DMS114 treated with DMSO at 0.1 percent for 48 hours (cell line): ENCODE measurements around the gene C6.
"Not testable (repeated sequence)": the region's sequence is repeated elsewhere in the genome, so short reads cannot be mapped to it uniquely, and the experiment has no call there.

Source experiments
- DNase-seq: peaks from one replicate; lab custom pipeline; 2025; ENCODE audit not compliant: unreplicated experiment; lab: John Stamatoyannopoulos, UW

C6 gene

GRCh38 chr5:41200506-41200905 lies 12.8 kb downstream of the C6 start:
- DNase-seq: no peak

- no peak for DNase-seq
These were observed 13.7 kb downstream of the C6 start for GRCh38 chr5:41199660-41200059.

- no peak for DNase-seq
These were observed 17.1 kb downstream of the C6 start for GRCh38 chr5:41196197-41196596.

- no peak for DNase-seq
These were observed 18.1 kb downstream of the C6 start for GRCh38 chr5:41195228-41195627.

- no peak for DNase-seq
These were observed 19.0 kb downstream of the C6 start for GRCh38 chr5:41194339-41194738.

GRCh38 chr5:41193456-41194205 lies 19.7 kb downstream of the C6 start:
- DNase-seq: no peak

GRCh38 chr5:41191249-41191648 lies 22.1 kb downstream of the C6 start:
- DNase-seq: no peak

- no peak for DNase-seq
These were observed 27.2 kb downstream of the C6 start for GRCh38 chr5:41186143-41186542.

GRCh38 chr5:41183331-41183730 lies 30.0 kb downstream of the C6 start:
- not testable (repeated sequence) for DNase-seq

- no peak for DNase-seq
These were observed 30.7 kb downstream of the C6 start for GRCh38 chr5:41182666-41183065.

GRCh38 chr5:41181691-41182564 lies 31.4 kb downstream of the C6 start:
- DNase-seq: no peak

GRCh38 chr5:41176952-41177351 lies 36.4 kb downstream of the C6 start:
- DNase-seq: no peak

- DNase-seq: no peak
These were observed 41.3 kb downstream of the C6 start for GRCh38 chr5:41172012-41172411.

GRCh38 chr5:41161271-41161670 lies 52.1 kb downstream of the C6 start:
- DNase-seq: no peak

GRCh38 chr5:41157272-41157894 lies 55.9 kb downstream of the C6 start:
- DNase-seq: no peak

- DNase-seq: no peak
These were observed 56.6 kb downstream of the C6 start for GRCh38 chr5:41156739-41157138.

GRCh38 chr5:41154491-41154890 lies 58.8 kb downstream of the C6 start:
- no peak for DNase-seq

- DNase-seq: no peak
These were observed 61.8 kb downstream of the C6 start for GRCh38 chr5:41151564-41151963.

GRCh38 chr5:41148448-41148847 lies 64.9 kb downstream of the C6 start:
- no peak for DNase-seq

- no peak for DNase-seq
These were observed 68.0 kb downstream of the C6 start for GRCh38 chr5:41145306-41145705.

GRCh38 chr5:41143131-41143901 lies 70.0 kb downstream of the C6 start:
- DNase-seq: no peak
